ENCODE results near the gene GNB1. TPM values are rescaled to one million over a fixed set of nuclear protein-coding genes. Genes with fewer than 3 reads are reported as not detected.

GNB1 gene
- total RNA-seq, 1 experiment from 2014 or later, result 400 TPM

- Histone ChIP-seq H2BK120ac (ENCODE audit: low read depth, low read length, poor library complexity, severe bottlenecking) (no peak overlapping the region), H4K5ac (ENCODE audit: insufficient read length, low read depth, low read length) (no peak overlapping the region), H3K9ac (ENCODE audit: extremely low read depth, insufficient read length, low read length) (no peak overlapping the region), H2BK12ac (ENCODE audit: insufficient read length, low read depth, low read length) (no peak overlapping the region), H4K20me1 (ENCODE audit: control insufficient read depth, insufficient read depth, insufficient read length) (no peaks in the 10 kb centered on the region), H4K91ac (ENCODE audit: insufficient read length, low read depth, low read length) (no peak overlapping the region), H3K27me3 (ENCODE audit: insufficient read depth, low read length) (no peaks in the 10 kb centered on the region), H3K23ac (ENCODE audit: insufficient read length, low read depth, low read length) (no peak overlapping the region), H4K8ac (replicated peaks; ENCODE audit: insufficient read length, low read depth, low read length) (no peak overlapping the region), H3K4me2 (ENCODE audit: insufficient read depth, insufficient read length, low read length) (no peak overlapping the region), H3K79me1 (ENCODE audit: insufficient read depth, low read depth, low read length, poor library complexity, severe bottlenecking) (peaks cover 3% of the 10 kb centered on the region), H3K79me2 (ENCODE audit: insufficient read depth, low read length) (no peaks in the 10 kb centered on the region), H2BK20ac (ENCODE audit: low read depth, low read length, poor library complexity, severe bottlenecking) (no peak overlapping the region), H3K23me2 (ENCODE audit: insufficient read length, low read depth, low read length, poor library complexity, severe bottlenecking) (no peaks in the 10 kb centered on the region), H2BK5ac (ENCODE audit: insufficient read length, low read length) (no peak overlapping the region), H2AFZ (ENCODE audit: low read length) (no peak overlapping the region), H3K9me3 (ENCODE audit: control insufficient read depth, low read depth, low read length) (no peaks in the 10 kb centered on the region), H3K56ac (ENCODE audit: insufficient read length, low read depth, low read length) (no peak overlapping the region), H3K14ac (ENCODE audit: insufficient read depth, low read length) (no peak overlapping the region), H3T11ph (ENCODE audit: low read length) (no peak overlapping the region), H2BK15ac (ENCODE audit: low read depth, low read length) (no peak overlapping the region), H3K18ac (ENCODE audit: insufficient read length, low read depth, low read length) (no peak overlapping the region), H3K27ac (ENCODE audit: insufficient read length, low read depth, low read length) (no peak overlapping the region), H2AK5ac (ENCODE audit: insufficient read length, low read length) (no peak overlapping the region), H3K4me1 (ENCODE audit: insufficient read depth, low read length) (no peaks in the 10 kb centered on the region), H3K4ac (ENCODE audit: low read depth, low read length) (no peak overlapping the region)
- Mint-ChIP-seq H3K27ac (peak overlapping the region; percentile 7 to 86 (median 27); a peak in 5 of 7 replicates), H3K27me3 (ENCODE audit: low read depth) (no peaks in the 10 kb centered on the region; the same call in 1 of the 2 replicates), H3K4me3 (no peak overlapping the region; a peak in 1 of 5 replicates), H3K4me1 (peaks cover 0 to 3% of the 10 kb centered on the region in 2 experiments; a peak in 1 of 4 replicates), H3K36me3 (ENCODE audit: insufficient read depth in 1 of 3, low read depth in 3 of 3) (peaks cover 60 to 92% (median 84%) of the 10 kb centered on the region in 3 experiments), H3K9me3 (no peaks in the 10 kb centered on the region; a peak in 1 of 5 replicates)
- no CpG with 5 or more reads among the region's 25 CpGs for WGBS (ENCODE audit: extremely low coverage, insufficient read length, low lambda C conversion rate)
- DNase-seq, result peak; percentile 58
- TF ChIP-seq CTCF (conservative IDR thresholded peaks at IDR 0.05), result peak; percentile 69
Measured at GRCh38 chr1:1788646-1789431, 102.0 kb downstream of the GNB1 start.

Data from H9 (cell line).